CD4-positive, alpha-beta T cell treated with Interleukin-6 for 4 hours (primary cell): ENCODE data around the gene SLC30A1.

Experiments used
- DNase-seq: peaks from one replicate; pipeline ENCODE4 v3.0.0-alpha.2; 2020; ENCODE audit warnings: mixed read lengths

The SLC30A1 gene

GRCh38 chr1:211607754-211608473, 29.0 kb upstream of the SLC30A1 start:
- no peak for DNase-seq

GRCh38 chr1:211606914-211607753, 28.2 kb upstream of the SLC30A1 start:
- DNase-seq: peak; percentile 32

- DNase-seq: peak; percentile 26
Measured at GRCh38 chr1:211606332-211606913, 27.5 kb upstream of the SLC30A1 start.

- DNase-seq: no peak
Measured at GRCh38 chr1:211605603-211606331, 26.8 kb upstream of the SLC30A1 start.

GRCh38 chr1:211605034-211605433, 26.1 kb upstream of the SLC30A1 start:
- DNase-seq: no peak

- no peak for DNase-seq
Measured at GRCh38 chr1:211604548-211604947, 25.6 kb upstream of the SLC30A1 start.

- DNase-seq: no peak
Measured at GRCh38 chr1:211603713-211604112, 24.8 kb upstream of the SLC30A1 start.

- DNase-seq: no peak
Measured at GRCh38 chr1:211603191-211603701, 24.3 kb upstream of the SLC30A1 start.

- DNase-seq: no peak
Measured at GRCh38 chr1:211601982-211602670, 23.2 kb upstream of the SLC30A1 start.

- no peak for DNase-seq
Measured at GRCh38 chr1:211601159-211601558, 22.2 kb upstream of the SLC30A1 start.

GRCh38 chr1:211599250-211599649, 20.3 kb upstream of the SLC30A1 start:
- DNase-seq: no peak

- no peak for DNase-seq
Measured at GRCh38 chr1:211598514-211598913, 19.6 kb upstream of the SLC30A1 start.

- no peak for DNase-seq
Measured at GRCh38 chr1:211596418-211597181, 17.6 kb upstream of the SLC30A1 start.

GRCh38 chr1:211595419-211595818, 16.5 kb upstream of the SLC30A1 start:
- DNase-seq: no peak

GRCh38 chr1:211591980-211592493, 13.1 kb upstream of the SLC30A1 start:
- no peak for DNase-seq

GRCh38 chr1:211589782-211590721, 11.1 kb upstream of the SLC30A1 start:
- DNase-seq: no peak

GRCh38 chr1:211588711-211589110, 9.8 kb upstream of the SLC30A1 start:
- no peak for DNase-seq

GRCh38 chr1:211587123-211587522, 8.2 kb upstream of the SLC30A1 start:
- no peak for DNase-seq

- DNase-seq: no peak
Measured at GRCh38 chr1:211586538-211586937, 7.6 kb upstream of the SLC30A1 start.
